WTC11 (cell line): ENCODE results near the gene PHF21B. TPM values are rescaled to one million over a fixed set of nuclear protein-coding genes. Genes with fewer than 3 reads are reported as not detected.

Experiments used
- ATAC-seq: fragments of 200-7000 bp; cut with Tn5 transposase; 2 replicates; pipeline ENCODE4 v1.10.0; 2021; ENCODE audit warnings: mild to moderate bottlenecking, moderate library complexity
- CTCF ChIA-PET: fragments of 300-600 bp; sonication (Branson Sonifier 250); formaldehyde crosslinking; loops from one replicate; lab custom pipeline; 2021; ENCODE audit warnings: antibody characterized with exemption; lab: Charles Lee
- POLR2A ChIA-PET: fragments of 350-600 bp; sonication (Branson Sonifier 250); formaldehyde crosslinking; loops from one replicate; lab custom pipeline; 2021; ENCODE audit warnings: antibody characterized with exemption; lab: Charles Lee
- DNase-seq: peaks from one replicate; pipeline ENCODE4 v3.0.0; 2021; ENCODE audit warnings: low spot score
- H3K27ac Mint-ChIP-seq: 2 replicates; pipeline ENCODE4 v1.8.0; 2021; ENCODE audit warnings: mixed read lengths
- H3K27me3 Mint-ChIP-seq: 2 replicates; pipeline ENCODE4 v1.8.0; 2021; ENCODE audit warnings: low read depth, mild to moderate bottlenecking, moderate library complexity, mixed read lengths
- H3K36me3 Mint-ChIP-seq: 2 replicates; pipeline ENCODE4 v1.8.0; 2021; ENCODE audit warnings: mixed read lengths
- H3K4me1 Mint-ChIP-seq: 2 replicates; pipeline ENCODE4 v1.8.0; 2022; ENCODE audit warnings: mixed read lengths
- H3K4me3 Mint-ChIP-seq: 2 replicates; pipeline ENCODE4 v1.8.0; 2021; ENCODE audit warnings: mild to moderate bottlenecking, moderate library complexity, mixed read lengths
- H3K9me3 Mint-ChIP-seq: 2 replicates; pipeline ENCODE4 v1.8.0; 2021; ENCODE audit warnings: mixed read lengths
- CREB1 ChIP-seq: sonication (generic); formaldehyde crosslinking; IDR thresholded peaks from 2 replicates; pipeline ENCODE4 v1.8.0; 2023; ENCODE audit warnings: mild to moderate bottlenecking, missing genetic modification reagents
- CREM ChIP-seq: sonication (generic); formaldehyde crosslinking; IDR thresholded peaks from 2 replicates; pipeline ENCODE4 v1.8.1; 2022; ENCODE audit warnings: mild to moderate bottlenecking, missing genetic modification reagents, moderate library complexity
- FOXJ3 ChIP-seq: sonication (generic); formaldehyde crosslinking; IDR thresholded peaks from 2 replicates; pipeline ENCODE4 v1.9.0; 2021; ENCODE audit warnings: missing genetic modification reagents, mild to moderate bottlenecking, borderline replicate concordance
- GRHL2 ChIP-seq: fragments of 250-450 bp; sonication (Bioruptor Pico); IDR thresholded peaks from 2 replicates; pipeline ENCODE4 v1.8.0; 2022; ENCODE audit warnings: mild to moderate bottlenecking, moderate library complexity; ENCODE audit not compliant: insufficient replicate concordance, severe bottlenecking
- IRF2 ChIP-seq: sonication (generic); formaldehyde crosslinking; IDR thresholded peaks from 2 replicates; pipeline ENCODE4 v1.8.0; 2022; ENCODE audit warnings: low read depth, missing genetic modification reagents, borderline replicate concordance
- MXD4 ChIP-seq: fragments of 250-450 bp; sonication (Bioruptor Pico); IDR thresholded peaks from 2 replicates; pipeline ENCODE4 v1.8.0; 2021; ENCODE audit warnings: mild to moderate bottlenecking, moderate library complexity, borderline replicate concordance
- NFATC4 ChIP-seq: fragments of 250-450 bp; sonication (Bioruptor Pico); IDR thresholded peaks from 2 replicates; pipeline ENCODE4 v1.9.0; 2021; ENCODE audit warnings: mild to moderate bottlenecking
- NFE2L1 ChIP-seq: sonication (generic); formaldehyde crosslinking; IDR thresholded peaks from 2 replicates; pipeline ENCODE4 v1.8.1; 2023; ENCODE audit warnings: missing genetic modification reagents
- NR2C2 ChIP-seq: sonication (generic); formaldehyde crosslinking; IDR thresholded peaks from 2 replicates; pipeline ENCODE4 v1.8.0; 2022; ENCODE audit warnings: mild to moderate bottlenecking, missing genetic modification reagents
- TEAD4 ChIP-seq: sonication (generic); formaldehyde crosslinking; IDR thresholded peaks from 2 replicates; pipeline ENCODE4 v1.8.0; 2022; ENCODE audit warnings: mild to moderate bottlenecking, missing genetic modification reagents
- ZNF121 ChIP-seq: sonication (generic); formaldehyde crosslinking; IDR thresholded peaks from 2 replicates; pipeline ENCODE4 v1.8.0; 2023; ENCODE audit warnings: missing genetic modification reagents
- ZNF138 ChIP-seq: sonication (generic); formaldehyde crosslinking; conservative IDR thresholded peaks from 2 replicates; pipeline ENCODE4 v1.8.1; 2022; ENCODE audit warnings: mild to moderate bottlenecking, moderate library complexity, missing genetic modification reagents
- ZNF219 ChIP-seq: sonication (generic); formaldehyde crosslinking; IDR thresholded peaks from 2 replicates; pipeline ENCODE4 v1.8.0; 2023; ENCODE audit warnings: missing genetic modification reagents, mild to moderate bottlenecking, borderline replicate concordance
- ZNF232 ChIP-seq: sonication (generic); formaldehyde crosslinking; IDR thresholded peaks from 2 replicates; pipeline ENCODE4 v1.8.0; 2022; ENCODE audit warnings: mild to moderate bottlenecking, missing genetic modification reagents
- ZNF416 ChIP-seq: fragments of 250-450 bp; sonication (Bioruptor Pico); IDR thresholded peaks from 2 replicates; pipeline ENCODE4 v1.9.0; 2021; ENCODE audit warnings: mild to moderate bottlenecking, inconsistent platforms
- ZNF423 ChIP-seq: fragments of 250-450 bp; sonication (Bioruptor Pico); IDR thresholded peaks from 2 replicates; pipeline ENCODE4 v2.1.2; 2022; ENCODE audit warnings: mild to moderate bottlenecking, moderate library complexity
- total RNA-seq: library from RNA; stranded (reverse); gene quantifications from 3 replicates; pipeline ENCODE4 v1.2.3, GENCODE V29; 2021
- TF ChIP-seq, protein P1 (sequence below): sonication (generic); formaldehyde crosslinking; IDR thresholded peaks from 2 replicates; pipeline ENCODE4 v1.8.1; 2023; ENCODE audit warnings: mild to moderate bottlenecking, missing genetic modification reagents, borderline replicate concordance
- TF ChIP-seq, protein P2 (sequence below): sonication (generic); formaldehyde crosslinking; IDR thresholded peaks from 2 replicates; pipeline ENCODE4 v1.8.1; 2023; ENCODE audit warnings: mild to moderate bottlenecking, missing genetic modification reagents, moderate library complexity
- TF ChIP-seq, protein P3 (sequence below): sonication (generic); formaldehyde crosslinking; IDR thresholded peaks from 2 replicates; pipeline ENCODE4 v1.8.0; 2022; ENCODE audit warnings: mild to moderate bottlenecking, missing genetic modification reagents
- TF ChIP-seq, protein P4 (sequence below): sonication (generic); formaldehyde crosslinking; IDR thresholded peaks from 2 replicates; pipeline ENCODE4 v1.8.0; 2022; ENCODE audit warnings: missing genetic modification reagents

The PHF21B gene
- total RNA-seq, 1 experiment from 2014 or later, result 107 TPM

DNA sequence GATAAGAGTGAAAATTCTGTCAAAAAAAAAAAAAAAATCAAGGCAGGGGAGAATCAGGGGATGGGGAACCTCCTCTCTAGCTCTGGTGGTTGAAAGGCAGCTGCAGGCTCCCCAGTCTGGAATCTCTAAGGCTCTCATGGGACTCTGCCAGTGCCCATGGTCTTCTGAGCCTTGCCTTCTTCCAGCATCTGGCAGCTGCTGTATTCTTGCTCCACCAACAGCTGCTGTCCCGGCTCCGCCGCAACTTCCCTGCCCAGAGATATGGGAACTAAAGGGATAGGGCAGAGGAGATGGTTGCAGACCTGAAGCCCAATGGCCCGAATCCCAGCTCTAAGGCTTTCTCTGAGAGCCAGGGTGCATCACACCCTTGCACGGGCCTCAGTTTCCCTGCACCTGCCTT, 49.5 kb upstream of the PHF21B start:
- no peak for ATAC-seq
- Mint-ChIP-seq H3K27ac (no peak overlapping the region), H3K4me3 (no peak overlapping the region), H3K36me3 (no peaks in the 10 kb centered on the region), H3K27me3 (peaks cover 20% of the 10 kb centered on the region), H3K9me3 (no peaks in the 10 kb centered on the region), H3K4me1 (peaks cover 11% of the 10 kb centered on the region)
- ChIA-PET POLR2A (no interaction called here), CTCF (interaction anchor here (1.4 kb wide), 1 partner anchor 9 kb away, joined by 3 read pairs; no protein-coding TSS in a partner anchor)
- TF ChIP-seq, protein P1, sequence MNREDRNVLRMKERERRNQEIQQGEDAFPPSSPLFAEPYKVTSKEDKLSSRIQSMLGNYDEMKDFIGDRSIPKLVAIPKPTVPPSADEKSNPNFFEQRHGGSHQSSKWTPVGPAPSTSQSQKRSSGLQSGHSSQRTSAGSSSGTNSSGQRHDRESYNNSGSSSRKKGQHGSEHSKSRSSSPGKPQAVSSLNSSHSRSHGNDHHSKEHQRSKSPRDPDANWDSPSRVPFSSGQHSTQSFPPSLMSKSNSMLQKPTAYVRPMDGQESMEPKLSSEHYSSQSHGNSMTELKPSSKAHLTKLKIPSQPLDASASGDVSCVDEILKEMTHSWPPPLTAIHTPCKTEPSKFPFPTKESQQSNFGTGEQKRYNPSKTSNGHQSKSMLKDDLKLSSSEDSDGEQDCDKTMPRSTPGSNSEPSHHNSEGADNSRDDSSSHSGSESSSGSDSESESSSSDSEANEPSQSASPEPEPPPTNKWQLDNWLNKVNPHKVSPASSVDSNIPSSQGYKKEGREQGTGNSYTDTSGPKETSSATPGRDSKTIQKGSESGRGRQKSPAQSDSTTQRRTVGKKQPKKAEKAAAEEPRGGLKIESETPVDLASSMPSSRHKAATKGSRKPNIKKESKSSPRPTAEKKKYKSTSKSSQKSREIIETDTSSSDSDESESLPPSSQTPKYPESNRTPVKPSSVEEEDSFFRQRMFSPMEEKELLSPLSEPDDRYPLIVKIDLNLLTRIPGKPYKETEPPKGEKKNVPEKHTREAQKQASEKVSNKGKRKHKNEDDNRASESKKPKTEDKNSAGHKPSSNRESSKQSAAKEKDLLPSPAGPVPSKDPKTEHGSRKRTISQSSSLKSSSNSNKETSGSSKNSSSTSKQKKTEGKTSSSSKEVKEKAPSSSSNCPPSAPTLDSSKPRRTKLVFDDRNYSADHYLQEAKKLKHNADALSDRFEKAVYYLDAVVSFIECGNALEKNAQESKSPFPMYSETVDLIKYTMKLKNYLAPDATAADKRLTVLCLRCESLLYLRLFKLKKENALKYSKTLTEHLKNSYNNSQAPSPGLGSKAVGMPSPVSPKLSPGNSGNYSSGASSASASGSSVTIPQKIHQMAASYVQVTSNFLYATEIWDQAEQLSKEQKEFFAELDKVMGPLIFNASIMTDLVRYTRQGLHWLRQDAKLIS (CRISPR knock-in tag), result no peak
- TF ChIP-seq FOXJ3 (CRISPR knock-in tag) (no peak), IRF2 (no peak), NFATC4 (CRISPR knock-in tag) (no peak), NFE2L1 (CRISPR knock-in tag) (no peak), ZNF423 (no peak), ZNF232 (CRISPR knock-in tag) (no peak), CREB1 (CRISPR knock-in tag) (no peak), ZNF416 (CRISPR knock-in tag) (no peak), ZNF138 (CRISPR knock-in tag) (no peak), ZNF121 (CRISPR knock-in tag) (no peak), CREM (no peak), GRHL2 (CRISPR knock-in tag) (no peak), MXD4 (no peak), NR2C2 (CRISPR knock-in tag) (no peak), ZNF219 (no peak), TEAD4 (no peak)
- TF ChIP-seq, protein P2, sequence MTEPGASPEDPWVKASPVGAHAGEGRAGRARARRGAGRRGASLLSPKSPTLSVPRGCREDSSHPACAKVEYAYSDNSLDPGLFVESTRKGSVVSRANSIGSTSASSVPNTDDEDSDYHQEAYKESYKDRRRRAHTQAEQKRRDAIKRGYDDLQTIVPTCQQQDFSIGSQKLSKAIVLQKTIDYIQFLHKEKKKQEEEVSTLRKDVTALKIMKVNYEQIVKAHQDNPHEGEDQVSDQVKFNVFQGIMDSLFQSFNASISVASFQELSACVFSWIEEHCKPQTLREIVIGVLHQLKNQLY, result no peak
- TF ChIP-seq, protein P3, sequence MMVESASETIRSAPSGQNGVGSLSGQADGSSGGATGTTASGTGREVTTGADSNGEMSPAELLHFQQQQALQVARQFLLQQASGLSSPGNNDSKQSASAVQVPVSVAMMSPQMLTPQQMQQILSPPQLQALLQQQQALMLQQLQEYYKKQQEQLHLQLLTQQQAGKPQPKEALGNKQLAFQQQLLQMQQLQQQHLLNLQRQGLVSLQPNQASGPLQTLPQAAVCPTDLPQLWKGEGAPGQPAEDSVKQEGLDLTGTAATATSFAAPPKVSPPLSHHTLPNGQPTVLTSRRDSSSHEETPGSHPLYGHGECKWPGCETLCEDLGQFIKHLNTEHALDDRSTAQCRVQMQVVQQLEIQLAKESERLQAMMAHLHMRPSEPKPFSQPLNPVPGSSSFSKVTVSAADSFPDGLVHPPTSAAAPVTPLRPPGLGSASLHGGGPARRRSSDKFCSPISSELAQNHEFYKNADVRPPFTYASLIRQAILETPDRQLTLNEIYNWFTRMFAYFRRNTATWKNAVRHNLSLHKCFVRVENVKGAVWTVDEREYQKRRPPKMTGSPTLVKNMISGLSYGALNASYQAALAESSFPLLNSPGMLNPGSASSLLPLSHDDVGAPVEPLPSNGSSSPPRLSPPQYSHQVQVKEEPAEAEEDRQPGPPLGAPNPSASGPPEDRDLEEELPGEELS (CRISPR knock-in tag), result no peak
- TF ChIP-seq, protein P4, sequence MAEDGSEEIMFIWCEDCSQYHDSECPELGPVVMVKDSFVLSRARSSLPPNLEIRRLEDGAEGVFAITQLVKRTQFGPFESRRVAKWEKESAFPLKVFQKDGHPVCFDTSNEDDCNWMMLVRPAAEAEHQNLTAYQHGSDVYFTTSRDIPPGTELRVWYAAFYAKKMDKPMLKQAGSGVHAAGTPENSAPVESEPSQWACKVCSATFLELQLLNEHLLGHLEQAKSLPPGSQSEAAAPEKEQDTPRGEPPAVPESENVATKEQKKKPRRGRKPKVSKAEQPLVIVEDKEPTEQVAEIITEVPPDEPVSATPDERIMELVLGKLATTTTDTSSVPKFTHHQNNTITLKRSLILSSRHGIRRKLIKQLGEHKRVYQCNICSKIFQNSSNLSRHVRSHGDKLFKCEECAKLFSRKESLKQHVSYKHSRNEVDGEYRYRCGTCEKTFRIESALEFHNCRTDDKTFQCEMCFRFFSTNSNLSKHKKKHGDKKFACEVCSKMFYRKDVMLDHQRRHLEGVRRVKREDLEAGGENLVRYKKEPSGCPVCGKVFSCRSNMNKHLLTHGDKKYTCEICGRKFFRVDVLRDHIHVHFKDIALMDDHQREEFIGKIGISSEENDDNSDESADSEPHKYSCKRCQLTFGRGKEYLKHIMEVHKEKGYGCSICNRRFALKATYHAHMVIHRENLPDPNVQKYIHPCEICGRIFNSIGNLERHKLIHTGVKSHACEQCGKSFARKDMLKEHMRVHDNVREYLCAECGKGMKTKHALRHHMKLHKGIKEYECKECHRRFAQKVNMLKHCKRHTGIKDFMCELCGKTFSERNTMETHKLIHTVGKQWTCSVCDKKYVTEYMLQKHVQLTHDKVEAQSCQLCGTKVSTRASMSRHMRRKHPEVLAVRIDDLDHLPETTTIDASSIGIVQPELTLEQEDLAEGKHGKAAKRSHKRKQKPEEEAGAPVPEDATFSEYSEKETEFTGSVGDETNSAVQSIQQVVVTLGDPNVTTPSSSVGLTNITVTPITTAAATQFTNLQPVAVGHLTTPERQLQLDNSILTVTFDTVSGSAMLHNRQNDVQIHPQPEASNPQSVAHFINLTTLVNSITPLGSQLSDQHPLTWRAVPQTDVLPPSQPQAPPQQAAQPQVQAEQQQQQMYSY (CRISPR knock-in tag), result no peak
- no peak for DNase-seq
